MCF 10A (cell line): ENCODE measurements around the gene GJB6. TPM values are rescaled to one million over a fixed set of nuclear protein-coding genes. Genes with fewer than 3 reads are reported as not detected.

Experiments used
- BruUV-seq: library from RNA; stranded (reverse); fragments of 400-500 nt; replicated peaks from 2 replicates; lab custom pipeline; 2021; lab: Mats Ljungman, UMichigan
- CTCF ChIA-PET: fragments of 300-600 bp; sonication (Branson Sonifier 250); formaldehyde crosslinking; extraction: SDS; loops from one replicate; lab custom pipeline; 2021; ENCODE audit warnings: antibody characterized with exemption, inconsistent platforms; lab: Yijun Ruan, JAX
- POLR2A ChIA-PET: fragments of 300-600, 350-650 bp; sonication (Branson Sonifier 250); formaldehyde crosslinking; extraction: SDS; loops from one replicate; lab custom pipeline; 2020; ENCODE audit warnings: antibody characterized with exemption, inconsistent platforms; lab: Yijun Ruan, JAX
- DNase-seq: peaks from one replicate; pipeline ENCODE4 v3.0.0-alpha.2; 2018; ENCODE audit not compliant: unreplicated experiment
- H3K27ac Mint-ChIP-seq: one replicate; pipeline ENCODE4 v1.8.0; 2022; ENCODE audit warnings: mild to moderate bottlenecking, low read depth, mixed read lengths; ENCODE audit not compliant: unreplicated experiment
- H3K27me3 Mint-ChIP-seq: one replicate; pipeline ENCODE4 v1.8.0; 2022; ENCODE audit warnings: mixed read lengths; ENCODE audit not compliant: insufficient read depth, unreplicated experiment
- H3K36me3 Mint-ChIP-seq: one replicate; pipeline ENCODE4 v1.8.0; 2022; ENCODE audit warnings: mild to moderate bottlenecking, moderate library complexity, mixed read lengths; ENCODE audit not compliant: insufficient read depth, unreplicated experiment
- H3K4me1 Mint-ChIP-seq: one replicate; pipeline ENCODE4 v1.8.0; 2022; ENCODE audit warnings: mixed read lengths; ENCODE audit not compliant: insufficient read depth, unreplicated experiment
- H3K4me3 Mint-ChIP-seq: one replicate; pipeline ENCODE4 v1.8.0; 2022; ENCODE audit warnings: mild to moderate bottlenecking, moderate library complexity, mixed read lengths; ENCODE audit not compliant: unreplicated experiment
- H3K9me3 Mint-ChIP-seq: one replicate; pipeline ENCODE4 v1.8.0; 2022; ENCODE audit warnings: mixed read lengths; ENCODE audit not compliant: unreplicated experiment
- intact Hi-C: fragments of 100-400 bp; cut with micrococcal nuclease; formaldehyde crosslinking; loops from 2 replicates; pipeline ENCODE4 v1.14.1; 2022
- total RNA-seq: library from RNA; stranded (reverse); gene quantifications from 2 replicates; pipeline ENCODE4 v1.2.3, GENCODE V29; 2022
- TF ChIP-seq, protein P1 (sequence below): fragments of 200-600 bp; IDR thresholded peaks from one replicate; pipeline ENCODE4 v1.8.0; 2022; ENCODE audit warnings: antibody characterized with exemption, mild to moderate bottlenecking; ENCODE audit not compliant: unreplicated experiment

The GJB6 gene
- total RNA-seq, 1 experiment from 2014 or later: not detected

- TF ChIP-seq, protein P1, sequence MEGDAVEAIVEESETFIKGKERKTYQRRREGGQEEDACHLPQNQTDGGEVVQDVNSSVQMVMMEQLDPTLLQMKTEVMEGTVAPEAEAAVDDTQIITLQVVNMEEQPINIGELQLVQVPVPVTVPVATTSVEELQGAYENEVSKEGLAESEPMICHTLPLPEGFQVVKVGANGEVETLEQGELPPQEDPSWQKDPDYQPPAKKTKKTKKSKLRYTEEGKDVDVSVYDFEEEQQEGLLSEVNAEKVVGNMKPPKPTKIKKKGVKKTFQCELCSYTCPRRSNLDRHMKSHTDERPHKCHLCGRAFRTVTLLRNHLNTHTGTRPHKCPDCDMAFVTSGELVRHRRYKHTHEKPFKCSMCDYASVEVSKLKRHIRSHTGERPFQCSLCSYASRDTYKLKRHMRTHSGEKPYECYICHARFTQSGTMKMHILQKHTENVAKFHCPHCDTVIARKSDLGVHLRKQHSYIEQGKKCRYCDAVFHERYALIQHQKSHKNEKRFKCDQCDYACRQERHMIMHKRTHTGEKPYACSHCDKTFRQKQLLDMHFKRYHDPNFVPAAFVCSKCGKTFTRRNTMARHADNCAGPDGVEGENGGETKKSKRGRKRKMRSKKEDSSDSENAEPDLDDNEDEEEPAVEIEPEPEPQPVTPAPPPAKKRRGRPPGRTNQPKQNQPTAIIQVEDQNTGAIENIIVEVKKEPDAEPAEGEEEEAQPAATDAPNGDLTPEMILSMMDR: no peak
- Mint-ChIP-seq H3K9me3 (no peaks in the 10 kb centered on the region), H3K4me1 (peaks cover 24% of the 10 kb centered on the region), H3K27ac (no peak overlapping the region), H3K27me3 (no peaks in the 10 kb centered on the region), H3K36me3 (no peaks in the 10 kb centered on the region), H3K4me3 (no peak overlapping the region)
- ChIA-PET CTCF (interaction anchor here (1.2 to 1.6 kb wide), 2 partner anchors 174 to 630 kb away, joined by 3 read pairs; no protein-coding TSS in a partner anchor), POLR2A (interaction anchor here (1.8 kb wide), 1 partner anchor 8 kb away, joined by 5 read pairs; no protein-coding TSS in a partner anchor)
- no peak for DNase-seq
- no TSS peak for BruUV-seq
- intact Hi-C loops: loop anchor here (5.0 kb wide), 2 partner anchors 504 to 729 kb away; partner anchors contain the start of gene IL17D
Measured at GRCh38 chr13:20198781-20199180, 33.3 kb downstream of the GJB6 start.

DNA sequence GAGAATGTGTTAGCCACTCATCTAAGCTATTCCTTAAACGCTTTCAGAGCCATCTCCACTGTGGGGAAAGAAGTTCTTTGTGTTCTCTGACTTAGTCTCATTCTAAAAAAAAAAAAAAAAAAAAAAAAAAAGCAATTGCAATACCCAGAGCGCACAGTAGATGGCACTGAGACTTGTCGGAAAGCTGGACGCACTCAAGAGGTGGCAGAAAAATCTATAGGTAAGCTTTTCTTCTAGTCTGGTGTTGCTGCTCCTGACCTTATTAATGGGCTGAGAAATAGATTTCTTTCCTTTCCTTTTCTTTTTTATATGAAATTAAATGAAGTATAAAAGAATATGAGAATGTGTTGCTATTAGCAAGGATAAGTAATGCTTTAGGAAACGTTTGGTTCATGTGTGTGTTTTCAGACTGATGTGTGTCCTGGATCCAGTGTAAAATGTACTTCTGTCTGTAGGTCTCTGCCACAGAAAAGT, 34.7 kb downstream of the GJB6 start:
- H3K4me3 Mint-ChIP-seq: no peak overlapping the region

DNA sequence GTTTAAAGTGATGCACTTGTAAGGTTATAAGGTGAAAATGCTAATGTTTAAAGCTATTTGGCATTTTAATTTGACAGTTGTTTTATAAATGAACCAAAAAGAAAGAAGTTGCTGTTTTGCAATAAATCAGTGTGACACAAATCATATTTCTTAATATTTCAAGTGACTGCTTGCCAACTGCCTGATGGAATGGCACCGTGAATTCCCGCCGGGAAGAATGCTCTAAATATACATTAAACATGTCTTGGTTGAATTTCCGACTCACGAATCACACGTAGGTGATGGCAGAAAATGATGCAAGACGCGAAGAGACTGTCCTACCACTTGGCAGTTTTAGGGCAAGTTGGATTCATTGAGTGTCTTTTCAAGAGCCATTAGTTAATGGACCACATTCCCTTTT, 36.3 kb downstream of the GJB6 start:
- no peak overlapping the region for H3K27ac Mint-ChIP-seq
- H3K4me1 Mint-ChIP-seq: peaks cover 34% of the 10 kb centered on the region
- POLR2A ChIA-PET: interaction anchor here (0.6 to 0.8 kb wide), 2 partner anchors 138 to 626 kb away, joined by 3 to 5 read pairs; no protein-coding TSS in a partner anchor
- H3K36me3 Mint-ChIP-seq: no peaks in the 10 kb centered on the region
- H3K4me3 Mint-ChIP-seq: no peak overlapping the region
- TF ChIP-seq, protein P1: no peak
- H3K9me3 Mint-ChIP-seq: no peaks in the 10 kb centered on the region
- DNase-seq: peak; percentile 37
- intact Hi-C loops: loop anchor here (2.0 to 5.0 kb wide), 5 partner anchors 159 to 732 kb away; partner anchors contain the start of gene IL17D
- no peaks in the 10 kb centered on the region for H3K27me3 Mint-ChIP-seq
- no TSS peak for BruUV-seq
- CTCF ChIA-PET: interaction anchor here (0.7 to 2.4 kb wide), 7 partner anchors 10 to 298 kb away, joined by 3 to 21 read pairs (median 7); no protein-coding TSS in a partner anchor

More for the DNA sequence above, 34.7 kb downstream of the GJB6 start:
- intact Hi-C loops: loop anchor here (1.0 to 5.0 kb wide), 7 partner anchors 157 to 730 kb away; partner anchors contain the start of gene IL17D
- CTCF ChIA-PET: interaction anchor here (0.5 to 2.4 kb wide), 47 partner anchors 8 to 1281 kb away, joined by 3 to 21 read pairs (median 4); no protein-coding TSS in a partner anchor
- Mint-ChIP-seq H3K27ac (no peak overlapping the region), H3K9me3 (no peaks in the 10 kb centered on the region), H3K27me3 (no peaks in the 10 kb centered on the region), H3K4me1 (peaks cover 24% of the 10 kb centered on the region), H3K36me3 (no peaks in the 10 kb centered on the region)
- POLR2A ChIA-PET: interaction anchor here (0.6 to 1.7 kb wide), 6 partner anchors 173 to 817 kb away, joined by 3 to 7 read pairs (median 4); no protein-coding TSS in a partner anchor
- BruUV-seq: no TSS peak
- peak; percentile 59 for DNase-seq
- TF ChIP-seq, protein P1: peak; percentile 67

DNA sequence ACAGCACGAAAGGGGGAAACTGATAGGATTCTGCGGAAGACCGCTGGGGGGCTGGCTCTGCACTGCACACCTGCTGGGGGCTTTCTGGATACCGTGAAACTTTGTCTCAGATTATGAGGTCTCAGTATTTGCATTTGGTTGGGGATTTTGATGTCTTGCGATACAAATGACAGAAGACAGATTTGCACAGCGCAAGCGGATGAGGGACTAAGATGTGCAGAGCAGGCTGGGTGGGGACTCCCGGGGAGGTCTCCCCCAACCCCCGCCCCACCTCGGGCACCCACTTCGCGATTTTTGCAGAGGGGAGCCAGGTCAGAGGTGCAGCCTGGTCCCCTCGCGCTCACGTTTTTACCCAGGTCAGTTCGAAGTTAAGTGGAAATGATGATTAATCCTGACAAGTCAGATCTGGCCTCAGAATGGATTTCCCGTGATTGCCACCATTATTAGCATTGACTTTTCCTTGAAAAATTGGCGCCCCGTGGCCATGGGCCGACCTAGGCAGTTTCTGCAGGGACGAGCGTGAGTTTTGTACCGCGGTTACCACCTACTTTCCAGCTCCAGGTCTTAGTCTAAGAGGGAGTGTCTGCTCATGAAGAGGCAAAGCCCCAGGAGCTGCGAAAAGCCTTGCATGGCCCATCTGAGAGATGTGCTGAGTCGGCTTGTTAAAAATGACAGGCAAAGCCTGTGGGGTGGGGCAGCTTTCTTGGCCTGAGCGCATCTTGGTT, 38.0 kb downstream of the GJB6 start:
- intact Hi-C loops: loop anchor here (5.0 kb wide), 1 partner anchor 1283 kb away; no protein-coding TSS in a partner anchor
- H3K4me3 Mint-ChIP-seq: no peak overlapping the region
- TF ChIP-seq, protein P1: no peak
- POLR2A ChIA-PET: no interaction called here
- peaks cover 41% of the 10 kb centered on the region for H3K4me1 Mint-ChIP-seq
- H3K27ac Mint-ChIP-seq: no peak overlapping the region
- no peaks in the 10 kb centered on the region for H3K27me3 Mint-ChIP-seq
- BruUV-seq: no TSS peak
- no peak for DNase-seq
- no peaks in the 10 kb centered on the region for H3K36me3 Mint-ChIP-seq
- CTCF ChIA-PET: interaction anchor here (0.7 to 2.0 kb wide), 4 partner anchors 8 to 732 kb away, joined by 3 to 8 read pairs (median 3); no protein-coding TSS in a partner anchor
- no peaks in the 10 kb centered on the region for H3K9me3 Mint-ChIP-seq
